Right atrium auricular region (tissue), 2 donors: ENCODE data around the gene TMEM178A. TPM values are rescaled to one million over a fixed set of nuclear protein-coding genes. Genes with fewer than 3 reads are reported as not detected.
A peak's percentile ranks its signal among the peaks of the same experiment; 100 is the strongest.

Source experiments
- DNase-seq: peaks from one replicate; pipeline ENCODE4 v3.0.0-alpha.2; 2019; ENCODE audit warnings: low spot score
- H3K27ac ChIP-seq, 2 donors: fragments of 200-600 bp; sonication (generic); 1 replicate in 1 of 2; 2 replicates in 1 of 2; pipeline ENCODE4 v1.5.1; 2016 to 2019
- H3K27me3 ChIP-seq, 2 donors: fragments of 200-600 bp; sonication (generic); one replicate each; pipeline versions ENCODE4 v1.5.1 to v1.6.0; 2017 to 2019
- H3K36me3 ChIP-seq: fragments of 200-600 bp; sonication (generic); one replicate; pipeline ENCODE4 v1.5.1; 2016
- H3K4me1 ChIP-seq, 2 donors: fragments of 200-600 bp; sonication (generic); one replicate each; pipeline versions ENCODE4 v1.5.1 to v1.6.0; 2017 to 2019
- H3K4me3 ChIP-seq, 2 donors: fragments of 200-600 bp; sonication (generic); 1 replicate in 1 of 2; 2 replicates in 1 of 2; pipeline ENCODE4 v1.5.1; 2017 to 2019; ENCODE audit warnings: mild to moderate bottlenecking in 1 of 2, moderate library complexity in 1 of 2
- H3K9me3 ChIP-seq, 2 donors: fragments of 200-600 bp; sonication (generic); one replicate each; pipeline ENCODE4 v1.5.1; 2019
- total RNA-seq, 2 donors: library from RNA; depleted of rRNA; stranded (reverse); fragments of >200 nt; gene quantifications; one replicate each; pipeline ENCODE4 v1.1.0, GENCODE V29; 2016
- TF ChIP-seq, protein P1 (sequence below), 2 donors: fragments of 200-600 bp; sonication (generic); IDR thresholded peaks; one replicate each; pipeline ENCODE4 v1.5.1; 2019; ENCODE audit warnings: antibody characterized with exemption in 2 of 2

Gene TMEM178A
- total RNA-seq, 2 donors from 2014 or later = 2.9 to 4.3 TPM

DNA sequence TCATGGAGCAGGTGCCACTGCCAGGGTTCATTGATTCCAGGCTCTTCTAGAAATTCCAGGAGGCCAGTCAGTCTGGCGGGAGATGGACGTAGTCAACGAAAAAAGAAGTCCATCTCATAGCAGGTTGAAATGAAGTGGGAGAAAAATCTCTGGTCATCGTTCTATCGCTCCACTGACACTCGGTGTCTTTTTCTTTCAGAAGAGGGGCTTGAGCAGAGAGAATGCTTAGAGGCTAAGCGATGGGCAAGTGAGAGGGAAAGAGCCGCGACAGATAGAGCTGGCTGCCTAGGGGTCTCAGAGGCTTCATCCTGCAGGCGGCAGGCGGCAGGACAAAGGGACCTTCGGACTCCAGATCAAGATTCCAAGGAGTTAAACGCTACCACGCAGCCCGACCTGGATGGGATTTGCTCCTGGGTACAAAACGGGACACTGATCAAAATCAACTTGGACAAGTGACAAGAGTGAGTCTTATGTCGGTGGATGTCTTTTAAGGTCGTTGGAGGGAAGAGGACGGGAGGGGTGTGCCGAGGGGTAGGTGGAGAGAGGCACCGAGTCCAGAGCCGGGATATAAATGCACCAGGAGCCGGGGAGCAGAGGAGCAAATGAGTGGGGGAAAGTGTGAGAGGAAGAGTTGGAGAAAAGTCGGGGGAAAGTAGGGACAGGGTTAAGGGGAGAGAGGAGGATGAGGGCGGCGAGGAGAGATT, 677 bp upstream of the TMEM178A start:
- H3K4me1 ChIP-seq = peaks cover 0 to 7% of the 10 kb centered on the region in 2 donors
- no peaks in the 10 kb centered on the region for H3K36me3 ChIP-seq
- peak overlapping the region; percentile 46 to 70 for H3K27ac ChIP-seq
- DNase-seq = no peak
- TF ChIP-seq, protein P1, sequence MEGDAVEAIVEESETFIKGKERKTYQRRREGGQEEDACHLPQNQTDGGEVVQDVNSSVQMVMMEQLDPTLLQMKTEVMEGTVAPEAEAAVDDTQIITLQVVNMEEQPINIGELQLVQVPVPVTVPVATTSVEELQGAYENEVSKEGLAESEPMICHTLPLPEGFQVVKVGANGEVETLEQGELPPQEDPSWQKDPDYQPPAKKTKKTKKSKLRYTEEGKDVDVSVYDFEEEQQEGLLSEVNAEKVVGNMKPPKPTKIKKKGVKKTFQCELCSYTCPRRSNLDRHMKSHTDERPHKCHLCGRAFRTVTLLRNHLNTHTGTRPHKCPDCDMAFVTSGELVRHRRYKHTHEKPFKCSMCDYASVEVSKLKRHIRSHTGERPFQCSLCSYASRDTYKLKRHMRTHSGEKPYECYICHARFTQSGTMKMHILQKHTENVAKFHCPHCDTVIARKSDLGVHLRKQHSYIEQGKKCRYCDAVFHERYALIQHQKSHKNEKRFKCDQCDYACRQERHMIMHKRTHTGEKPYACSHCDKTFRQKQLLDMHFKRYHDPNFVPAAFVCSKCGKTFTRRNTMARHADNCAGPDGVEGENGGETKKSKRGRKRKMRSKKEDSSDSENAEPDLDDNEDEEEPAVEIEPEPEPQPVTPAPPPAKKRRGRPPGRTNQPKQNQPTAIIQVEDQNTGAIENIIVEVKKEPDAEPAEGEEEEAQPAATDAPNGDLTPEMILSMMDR (IDR thresholded peaks at IDR 0.05) = no peak
- no peaks in the 10 kb centered on the region for H3K27me3 ChIP-seq
- no peaks in the 10 kb centered on the region for H3K9me3 ChIP-seq
- H3K4me3 ChIP-seq = peak overlapping the region; percentile 62 to 69

DNA sequence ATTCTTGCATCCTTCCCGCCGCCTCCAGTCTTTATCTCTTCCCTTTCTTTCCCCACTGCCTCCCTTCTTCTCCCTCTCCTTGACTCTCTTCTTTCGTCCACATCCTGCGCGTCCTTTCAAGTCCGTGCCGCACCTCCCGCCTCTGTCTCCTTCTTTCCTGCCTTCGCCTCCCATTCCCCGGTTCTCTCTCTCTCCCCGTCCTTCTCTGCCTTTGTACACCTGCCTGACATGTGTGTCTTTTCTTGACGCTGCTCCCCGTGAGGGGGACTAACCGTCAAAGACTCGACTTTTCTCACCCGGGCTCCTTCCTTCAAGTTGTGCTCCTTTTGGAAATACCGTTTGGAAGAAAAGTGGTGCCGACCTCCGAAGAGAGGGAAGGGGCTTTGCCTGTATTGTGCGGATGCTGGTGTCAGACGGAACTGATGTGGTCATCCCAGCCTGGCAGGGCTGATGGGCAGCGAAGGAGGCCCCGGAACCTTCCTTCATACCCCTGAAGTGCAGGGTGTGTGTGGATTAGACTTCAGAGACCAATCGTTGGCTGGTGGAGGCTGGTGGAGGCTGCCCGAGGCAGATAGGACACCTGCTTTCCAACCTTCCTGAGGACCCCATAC, 879 bp downstream of the TMEM178A start:
- peak overlapping the region in 1 of 2 donors; percentile 46 for H3K27ac ChIP-seq

DNA sequence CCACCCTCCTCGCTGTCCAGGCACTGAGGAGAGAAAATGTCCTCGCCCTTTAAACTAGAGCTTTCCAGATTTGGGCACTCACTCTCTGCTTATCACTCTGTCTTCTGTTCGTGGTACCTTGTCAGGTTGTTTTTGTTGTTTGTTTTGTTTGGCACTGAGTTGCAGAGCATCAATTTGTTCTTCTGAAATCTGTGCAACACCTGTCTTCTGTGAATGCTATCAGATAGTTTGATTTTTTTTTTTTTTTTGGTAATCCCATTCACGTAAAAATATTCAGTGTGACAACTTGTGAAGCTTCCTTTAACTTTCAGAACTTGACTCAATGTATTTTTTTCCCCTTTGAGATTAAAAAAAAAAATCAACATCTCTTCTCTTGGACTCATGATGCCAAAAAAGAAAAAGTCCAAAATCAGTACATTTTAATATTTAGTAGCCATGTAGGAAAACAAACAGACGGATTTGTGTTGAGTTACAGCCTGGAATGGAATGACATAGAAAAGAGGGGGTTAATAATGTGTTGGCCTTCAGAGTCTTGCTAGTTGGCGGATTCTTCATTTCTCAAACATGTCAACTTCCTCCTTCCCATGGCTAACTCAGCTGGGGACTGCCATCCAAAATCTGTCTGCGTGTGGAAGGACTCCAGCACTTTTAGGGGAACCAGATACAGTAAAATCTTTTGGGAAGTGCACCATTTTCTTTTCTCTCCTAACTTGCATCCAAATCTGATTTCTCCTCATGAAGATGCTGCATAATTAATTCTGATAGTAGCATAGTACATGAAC, 1.6 kb downstream of the TMEM178A start:
- Histone ChIP-seq H3K4me1 (peaks cover 0 to 7% of the 10 kb centered on the region in 2 donors), H3K27me3 (no peaks in the 10 kb centered on the region), H3K4me3 (peak overlapping the region; percentile 62 to 69), H3K27ac (no peak overlapping the region), H3K36me3 (no peaks in the 10 kb centered on the region), H3K9me3 (no peaks in the 10 kb centered on the region)
- no peak for DNase-seq
- TF ChIP-seq, protein P1 (IDR thresholded peaks at IDR 0.05) = no peak

More for the DNA sequence above, 879 bp downstream of the TMEM178A start:
- Histone ChIP-seq H3K9me3 (no peaks in the 10 kb centered on the region), H3K36me3 (no peaks in the 10 kb centered on the region), H3K4me1 (peaks cover 0 to 7% of the 10 kb centered on the region in 2 donors), H3K4me3 (peak overlapping the region; percentile 62 to 69), H3K27me3 (no peaks in the 10 kb centered on the region)
- DNase-seq = no peak
- TF ChIP-seq, protein P1 (IDR thresholded peaks at IDR 0.05) = no peak

DNA sequence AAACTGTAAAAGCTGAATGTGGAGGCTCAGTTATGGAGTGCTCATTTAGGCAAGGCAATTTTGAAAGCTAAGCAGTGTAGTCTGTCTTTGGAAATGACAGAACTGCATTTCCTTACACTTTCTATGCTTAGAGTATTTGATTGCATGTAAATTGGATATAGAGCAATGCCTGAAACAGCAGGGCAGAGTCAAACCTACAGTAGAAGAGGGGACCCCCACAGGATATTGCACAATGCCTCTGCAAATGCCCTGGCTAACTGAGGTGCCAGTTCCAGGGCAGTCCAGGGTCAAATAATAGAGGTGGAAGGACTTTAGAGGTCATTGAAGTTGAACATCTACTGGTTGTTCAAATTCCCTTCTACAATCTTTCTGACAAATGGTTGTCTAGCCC, 2.2 kb downstream of the TMEM178A start:
- DNase-seq = no peak
- Histone ChIP-seq H3K4me1 (peaks cover 0 to 7% of the 10 kb centered on the region in 2 donors), H3K27me3 (no peaks in the 10 kb centered on the region), H3K9me3 (no peaks in the 10 kb centered on the region), H3K4me3 (no peak overlapping the region), H3K27ac (no peak overlapping the region), H3K36me3 (no peaks in the 10 kb centered on the region)
- TF ChIP-seq, protein P1 (IDR thresholded peaks at IDR 0.05) = no peak

DNA sequence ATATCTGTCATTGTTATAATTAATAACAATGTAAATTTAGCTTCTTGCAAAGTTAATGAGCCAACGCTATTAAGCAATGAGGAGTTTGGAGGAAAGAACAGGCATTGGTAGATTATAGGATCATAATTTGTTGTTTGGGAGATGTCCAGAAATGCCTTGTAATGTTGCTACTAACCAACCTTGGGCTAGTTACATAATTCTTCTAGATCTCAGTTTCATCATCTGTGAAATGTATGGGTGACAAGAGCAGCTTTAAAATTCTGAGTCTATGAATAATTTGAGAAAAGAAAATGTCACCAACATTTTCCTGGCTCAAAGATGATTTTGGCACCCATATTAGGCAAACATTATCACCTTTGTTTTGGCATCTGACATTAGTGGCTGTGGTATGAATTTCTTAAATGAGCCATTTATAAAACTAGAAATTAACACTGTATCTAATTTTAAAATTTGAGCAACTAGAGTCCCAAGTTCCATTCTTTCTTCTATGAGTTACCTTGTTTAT, 2.9 kb downstream of the TMEM178A start:
- no peaks in the 10 kb centered on the region for H3K27me3 ChIP-seq
- no peak for DNase-seq
- no peaks in the 10 kb centered on the region for H3K9me3 ChIP-seq
- peaks cover 0 to 7% of the 10 kb centered on the region in 2 donors for H3K4me1 ChIP-seq
- TF ChIP-seq, protein P1 (IDR thresholded peaks at IDR 0.05) = no peak
- H3K27ac ChIP-seq = no peak overlapping the region
- H3K4me3 ChIP-seq = no peak overlapping the region
- H3K36me3 ChIP-seq = no peaks in the 10 kb centered on the region
